Esophagus (tissue), 2 donors: ENCODE data around the gene DNAI1. TPM values are rescaled to one million over a fixed set of nuclear protein-coding genes. Genes with fewer than 3 reads are reported as not detected.

Source experiments
- H3K27ac ChIP-seq, 2 donors: one replicate each; pipeline ENCODE4 v1.5.1; 2013; ENCODE audit warnings: low read depth in 2 of 2, mild to moderate bottlenecking in 2 of 2, inconsistent platforms in 1 of 2, low read length in 1 of 2, moderate library complexity in 1 of 2
- H3K27me3 ChIP-seq, 2 donors: one replicate each; pipeline ENCODE4 v1.6.1; 2013; ENCODE audit warnings: low read length in 2 of 2, control low read depth in 1 of 2, mild to moderate bottlenecking in 1 of 2; ENCODE audit not compliant: insufficient read depth in 2 of 2, control insufficient read depth in 1 of 2
- H3K36me3 ChIP-seq, 2 donors: one replicate each; pipeline ENCODE4 v1.6.1; 2013; ENCODE audit warnings: low read length in 1 of 2; ENCODE audit not compliant: control insufficient read depth in 2 of 2, insufficient read depth in 2 of 2
- H3K4me1 ChIP-seq, 2 donors: one replicate each; pipeline ENCODE4 v1.6.1; 2013; ENCODE audit warnings: low read length in 1 of 2; ENCODE audit not compliant: control insufficient read depth in 2 of 2, insufficient read depth in 2 of 2
- H3K4me3 ChIP-seq, 2 donors: one replicate each; pipeline ENCODE4 v1.5.1; 2013; ENCODE audit warnings: low read length in 2 of 2, mild to moderate bottlenecking in 2 of 2, low read depth in 1 of 2, moderate library complexity in 1 of 2
- H3K9me3 ChIP-seq, 2 donors: one replicate each; pipeline ENCODE4 v1.6.1; 2013; ENCODE audit warnings: mild to moderate bottlenecking in 2 of 2, low read depth in 1 of 2, low read length in 1 of 2, moderate library complexity in 1 of 2; ENCODE audit not compliant: control insufficient read depth in 2 of 2, insufficient read depth in 1 of 2
- WGBS, 2 donors: extraction: QIAGEN DNeasy Blood & Tissue Kit; methylation state at CpG; one replicate each; pipeline ENCODE4 v1.1.7; 2013; 5-methylcytosine and 5-hydroxymethylcytosine counted together
- polyA plus RNA-seq, 2 donors: library from polyadenylated mRNA; stranded (reverse); fragments of 200-250 nt; gene quantifications; one replicate each; pipeline ENCODE4 v1.2.3, GENCODE V29; 2013
- donor health status: healthy with polysubstance abuse.
- donor health status: Bipolar disorder and iron deficiency.

DNAI1 gene
- polyA plus RNA-seq, 2 donors = not detected

DNA sequence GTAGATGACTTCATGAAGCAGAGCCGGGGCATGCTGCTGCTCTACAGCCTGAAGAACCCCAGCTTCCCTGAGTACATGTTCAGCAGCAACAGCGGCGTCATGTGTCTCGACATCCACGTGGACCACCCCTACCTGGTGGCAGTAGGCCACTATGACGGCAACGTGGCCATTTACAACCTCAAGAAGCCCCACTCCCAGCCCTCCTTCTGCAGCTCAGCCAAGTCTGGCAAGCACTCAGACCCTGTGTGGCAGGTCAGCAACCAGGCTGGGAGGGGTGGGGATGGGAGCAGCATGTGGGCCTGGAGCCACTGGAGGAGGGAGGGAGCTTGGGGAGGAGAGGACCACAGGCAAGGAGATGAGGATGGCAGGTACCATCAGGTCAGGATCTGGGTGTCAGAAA, 48.0 kb downstream of the DNAI1 start:
- H3K27ac ChIP-seq = no peak overlapping the region
- 86 to 94% methylated on average over 7 of the region's 7 CpGs for WGBS, 2 donors
- H3K4me1 ChIP-seq = peaks cover 3 to 4% of the 10 kb centered on the region in 2 donors
- no peaks in the 10 kb centered on the region for H3K27me3 ChIP-seq
- no peaks in the 10 kb centered on the region for H3K9me3 ChIP-seq
- H3K36me3 ChIP-seq = no peaks in the 10 kb centered on the region
- no peak overlapping the region for H3K4me3 ChIP-seq

DNA sequence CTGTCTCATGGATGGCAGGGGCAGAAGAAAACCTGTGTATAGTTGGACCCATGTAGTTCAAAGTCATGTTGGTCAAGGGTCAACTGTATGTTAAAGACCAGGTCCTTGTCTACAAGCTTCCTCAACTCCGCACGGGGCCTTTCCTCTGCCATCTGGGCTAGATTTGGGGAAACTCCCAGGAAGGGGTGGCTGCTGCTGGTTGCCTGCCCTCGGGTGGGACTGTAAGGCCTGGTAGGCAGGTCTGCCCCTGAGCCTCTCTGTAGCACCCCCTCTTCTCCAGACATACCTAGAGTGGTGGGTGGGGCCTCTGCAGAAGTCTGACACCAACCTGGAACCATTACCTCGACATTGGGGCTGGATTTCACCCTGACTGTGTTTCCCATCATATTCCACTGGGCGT, 49.0 kb downstream of the DNAI1 start:
- Histone ChIP-seq H3K36me3 (no peaks in the 10 kb centered on the region), H3K4me1 (no peaks in the 10 kb centered on the region), H3K4me3 (no peak overlapping the region), H3K27me3 (no peaks in the 10 kb centered on the region), H3K27ac (no peak overlapping the region), H3K9me3 (no peaks in the 10 kb centered on the region)
- 79 to 80% methylated on average over 5 of the region's 5 CpGs for WGBS, 2 donors

DNA sequence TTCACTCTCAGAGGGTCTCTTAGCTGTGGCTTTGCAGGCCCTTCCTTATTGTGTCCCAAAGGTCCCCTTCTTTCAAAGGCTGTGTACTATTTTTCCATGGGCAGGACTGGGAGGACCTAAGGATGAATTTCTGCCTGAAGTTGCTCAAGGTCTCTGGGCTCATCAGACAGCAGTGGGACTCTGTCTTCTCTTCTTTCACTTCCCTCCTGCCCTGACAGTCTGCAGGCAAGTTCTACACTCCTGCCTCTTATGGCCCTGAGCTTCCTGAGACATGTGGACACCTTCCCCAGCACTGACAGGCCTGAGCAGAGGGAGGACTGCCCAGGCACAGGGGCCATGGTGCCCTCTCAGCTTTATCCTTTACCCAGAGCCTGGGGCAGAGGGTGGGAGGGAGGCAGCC, 49.4 kb downstream of the DNAI1 start:
- Histone ChIP-seq H3K4me3 (no peak overlapping the region), H3K9me3 (no peaks in the 10 kb centered on the region), H3K27ac (no peak overlapping the region), H3K36me3 (no peaks in the 10 kb centered on the region), H3K27me3 (no peaks in the 10 kb centered on the region), H3K4me1 (no peaks in the 10 kb centered on the region)

DNA sequence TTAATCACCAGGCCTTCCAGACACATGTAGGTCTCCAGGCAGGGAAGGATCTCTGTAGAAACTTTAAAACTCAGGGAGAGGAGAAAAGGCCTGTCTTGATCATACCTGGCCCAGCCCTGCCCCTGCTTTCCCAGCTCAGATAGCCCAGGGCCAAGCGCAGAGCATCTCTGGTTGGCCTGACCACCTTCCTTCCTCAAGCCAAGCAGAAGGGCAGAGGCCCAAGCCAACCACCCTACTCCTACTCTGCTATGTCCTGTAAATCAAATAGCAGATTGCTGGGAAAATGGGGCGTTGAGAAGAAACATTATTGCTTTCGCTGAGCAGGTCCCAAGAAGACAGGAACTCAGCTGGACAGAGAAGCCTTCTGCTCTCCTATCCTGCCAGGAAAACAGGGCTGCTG, 49.9 kb downstream of the DNAI1 start:
- Histone ChIP-seq H3K4me1 (no peaks in the 10 kb centered on the region), H3K27me3 (no peaks in the 10 kb centered on the region), H3K36me3 (no peaks in the 10 kb centered on the region), H3K4me3 (no peak overlapping the region), H3K27ac (no peak overlapping the region), H3K9me3 (no peaks in the 10 kb centered on the region)
- 91 to 96% methylated on average over 3 of the region's 3 CpGs for WGBS, 2 donors

DNA sequence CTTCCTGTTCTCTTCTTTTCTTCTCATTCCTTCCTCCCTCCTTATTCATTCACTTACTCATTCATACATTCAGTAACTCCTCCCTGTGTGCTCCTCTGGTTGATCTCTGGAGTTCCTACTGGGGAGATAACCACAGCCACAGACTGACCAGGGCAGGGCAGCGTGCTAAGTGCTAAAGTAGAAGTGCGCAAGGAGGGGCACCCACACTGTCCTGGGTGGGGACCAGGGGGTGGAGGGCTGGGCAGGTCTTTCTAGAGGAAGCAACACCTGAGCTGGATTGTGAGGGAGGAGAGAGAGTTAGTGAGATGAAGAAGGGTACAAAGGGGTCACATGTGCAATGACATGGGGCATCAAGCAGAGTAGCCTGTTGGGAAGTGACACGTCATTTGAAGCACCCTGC, 50.3 kb downstream of the DNAI1 start:
- no peak overlapping the region for H3K27ac ChIP-seq
- no peaks in the 10 kb centered on the region for H3K4me1 ChIP-seq
- no peak overlapping the region for H3K4me3 ChIP-seq
- H3K36me3 ChIP-seq = no peaks in the 10 kb centered on the region
- WGBS, 2 donors = 88 to 93% methylated on average over 3 of the region's 3 CpGs
- H3K9me3 ChIP-seq = no peaks in the 10 kb centered on the region
- no peaks in the 10 kb centered on the region for H3K27me3 ChIP-seq

DNA sequence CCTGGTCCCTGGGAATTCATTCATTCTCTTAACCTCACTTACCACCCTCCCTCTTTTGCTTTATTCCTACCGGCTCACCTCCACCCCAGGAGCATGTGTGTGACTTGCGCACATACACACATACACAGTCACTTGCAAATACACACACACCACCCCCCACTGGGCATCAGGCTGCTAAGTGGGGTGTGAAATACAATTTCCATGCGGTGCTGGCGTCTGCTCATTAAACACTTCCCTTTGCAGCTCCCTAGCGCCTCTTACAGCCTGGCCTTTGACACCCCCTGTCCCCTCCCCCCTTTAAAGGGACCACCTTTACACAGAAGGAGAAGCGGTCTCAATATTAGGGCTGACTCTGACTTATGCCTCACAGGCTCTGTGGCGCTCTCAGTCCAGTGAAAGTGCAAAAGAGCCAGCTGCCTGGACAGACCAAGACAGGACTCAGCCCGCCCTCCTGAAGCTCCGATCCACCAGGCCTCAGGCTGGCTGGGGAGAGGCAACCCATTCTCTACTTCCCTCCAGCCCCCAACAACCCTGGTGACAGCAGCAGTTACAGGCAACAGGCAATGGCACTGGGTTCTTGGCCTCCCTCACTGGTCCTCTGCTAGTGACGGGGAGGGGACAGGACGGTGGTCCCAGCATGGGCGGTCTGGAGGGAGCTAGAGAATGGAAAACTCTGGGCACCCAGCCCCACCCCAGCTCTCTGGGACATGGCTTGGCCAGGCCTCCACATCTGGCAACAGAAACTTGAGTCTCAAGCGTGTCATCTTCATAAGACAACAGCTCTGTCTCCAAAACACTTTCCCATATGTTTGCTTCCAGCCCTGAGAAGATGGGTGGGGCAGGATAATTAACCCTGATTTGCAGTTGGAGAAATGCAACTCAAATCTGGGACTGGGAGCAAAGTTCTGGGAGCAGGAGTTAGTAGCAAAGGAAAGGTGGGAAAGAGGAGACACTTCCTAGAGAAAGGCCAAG, 52.2 kb downstream of the DNAI1 start:
- 68 to 70% methylated on average over 13 of the region's 13 CpGs for WGBS, 2 donors
- no peaks in the 10 kb centered on the region for H3K27me3 ChIP-seq
- no peak overlapping the region for H3K27ac ChIP-seq
- H3K4me3 ChIP-seq = no peak overlapping the region
- H3K4me1 ChIP-seq = no peaks in the 10 kb centered on the region
- no peaks in the 10 kb centered on the region for H3K36me3 ChIP-seq
- H3K9me3 ChIP-seq = no peaks in the 10 kb centered on the region

DNA sequence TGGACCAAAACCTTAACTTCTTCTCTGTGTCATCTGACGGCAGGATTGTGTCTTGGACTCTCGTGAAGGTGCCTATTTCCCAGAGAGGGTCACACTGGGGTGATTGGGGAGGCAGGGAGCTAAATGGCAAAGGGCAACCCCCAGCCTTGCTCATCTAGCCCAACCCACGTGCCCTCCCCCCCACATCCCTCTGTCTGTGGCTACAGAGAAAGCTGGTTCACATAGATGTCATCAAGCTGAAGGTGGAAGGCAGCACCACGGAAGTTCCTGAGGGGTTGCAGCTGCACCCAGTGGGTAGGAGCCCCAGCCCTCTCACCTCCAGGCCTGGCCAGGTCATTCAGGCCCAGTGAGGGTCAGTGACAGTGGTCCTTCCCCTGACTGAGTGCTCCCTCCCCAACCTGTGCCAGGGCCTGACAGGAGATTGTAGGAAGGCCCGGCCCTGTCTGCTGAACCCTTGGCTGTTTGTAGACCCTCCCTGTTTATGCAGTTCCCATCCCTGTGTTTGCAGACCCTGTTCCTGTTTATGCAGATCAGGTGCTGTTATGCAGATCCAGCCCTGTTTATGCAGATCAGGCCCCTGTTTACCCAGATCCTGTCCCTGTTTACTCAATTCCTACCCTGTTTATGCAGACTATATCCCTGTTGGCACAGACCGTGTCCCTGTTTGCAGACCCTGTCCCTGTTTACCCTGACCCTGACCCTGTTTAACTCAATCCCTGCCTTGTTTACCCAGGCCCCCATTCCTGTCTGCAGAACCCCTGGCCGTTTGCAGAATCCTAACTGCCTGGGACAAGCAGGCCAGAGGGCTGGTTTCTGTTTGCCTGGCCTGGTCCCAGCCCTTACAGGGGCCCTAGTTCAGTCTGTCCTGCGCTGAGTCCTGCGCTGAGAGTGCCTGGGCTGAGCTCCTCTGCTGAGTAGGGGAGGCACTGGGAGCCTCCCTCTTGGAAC, 53.8 kb downstream of the DNAI1 start:
- H3K27me3 ChIP-seq = no peaks in the 10 kb centered on the region

DNA sequence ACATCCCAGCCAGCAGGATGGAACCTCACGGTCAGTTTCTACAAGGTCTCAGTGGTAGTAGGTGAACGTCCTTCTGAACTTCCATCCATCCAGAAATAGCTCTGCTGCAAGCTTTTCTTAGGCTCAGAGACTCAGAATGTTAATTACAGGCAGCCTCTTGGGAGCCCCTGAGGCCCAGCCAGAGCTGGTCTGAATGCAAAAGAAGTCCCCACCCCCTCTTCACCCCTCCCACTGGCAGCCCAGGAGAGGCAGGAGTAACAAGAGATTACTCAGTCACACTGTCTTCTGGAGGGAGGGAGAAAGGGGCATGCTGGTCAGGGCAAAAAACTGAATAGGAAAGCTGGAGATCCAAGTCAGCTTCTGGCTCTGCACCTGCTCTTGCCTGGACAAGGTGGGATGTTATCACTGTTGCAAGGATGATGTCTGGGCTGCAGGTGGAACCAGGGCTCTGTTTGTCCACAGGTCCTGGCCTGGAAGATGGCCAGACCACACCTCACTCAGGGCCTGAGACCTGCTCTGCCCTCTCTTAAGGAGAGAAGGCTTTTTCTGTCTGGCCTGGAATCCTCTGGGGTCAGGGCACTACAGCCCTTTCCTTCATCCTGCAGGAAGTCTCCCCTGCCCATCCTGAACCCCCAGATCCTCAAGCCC, 55.1 kb downstream of the DNAI1 start:
- whole genome bisulfite sequencing, 2 donors = 71 to 87% methylated on average over 2 of the region's 2 CpGs
- Histone ChIP-seq H3K27me3 (no peaks in the 10 kb centered on the region), H3K27ac (no peak overlapping the region), H3K4me1 (no peaks in the 10 kb centered on the region), H3K4me3 (no peak overlapping the region), H3K9me3 (no peaks in the 10 kb centered on the region), H3K36me3 (no peaks in the 10 kb centered on the region)

More for the DNA sequence above, 53.8 kb downstream of the DNAI1 start:
- 71 to 77% methylated on average over 9 of the region's 9 CpGs for WGBS, 2 donors
- Histone ChIP-seq H3K36me3 (no peaks in the 10 kb centered on the region), H3K4me3 (no peak overlapping the region), H3K4me1 (no peaks in the 10 kb centered on the region), H3K9me3 (no peaks in the 10 kb centered on the region), H3K27ac (no peak overlapping the region)

DNA sequence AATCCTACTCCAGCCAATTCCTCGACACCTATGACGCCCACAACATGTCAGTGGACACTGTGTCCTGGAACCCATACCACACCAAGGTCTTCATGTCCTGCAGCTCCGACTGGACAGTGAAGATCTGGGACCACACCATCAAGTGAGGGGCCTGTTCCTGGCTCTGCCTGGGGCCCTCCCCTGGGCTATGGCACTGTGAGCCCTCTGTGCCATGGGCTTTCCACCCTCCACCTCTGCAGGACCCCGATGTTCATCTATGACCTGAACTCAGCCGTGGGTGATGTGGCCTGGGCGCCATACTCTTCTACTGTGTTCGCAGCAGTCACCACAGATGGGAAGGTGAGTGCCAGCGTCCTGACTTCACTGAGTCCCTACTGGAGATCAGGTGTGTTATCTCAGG, 55.8 kb downstream of the DNAI1 start:
- H3K27me3 ChIP-seq = no peaks in the 10 kb centered on the region
- H3K9me3 ChIP-seq = no peaks in the 10 kb centered on the region
- no peaks in the 10 kb centered on the region for H3K4me1 ChIP-seq
- H3K36me3 ChIP-seq = no peaks in the 10 kb centered on the region
- no peak overlapping the region for H3K4me3 ChIP-seq
- WGBS, 2 donors = 92 to 95% methylated on average over 8 of the region's 8 CpGs
- no peak overlapping the region for H3K27ac ChIP-seq
